HepG2 (cell line): ENCODE measurements around the gene NPAS2. TPM values are rescaled to one million over a fixed set of nuclear protein-coding genes. Genes with fewer than 3 reads are reported as not detected.

Experiments used
- HOXD1 ChIP-seq: sonication (generic); formaldehyde crosslinking; IDR thresholded peaks from 2 replicates; pipeline ENCODE4 v1.5.0; 2020; ENCODE audit warnings: missing genetic modification reagents
- KAT8 ChIP-seq: IDR thresholded peaks from 2 replicates; pipeline ENCODE4 v1.6.1; 2016; ENCODE audit warnings: missing genetic modification reagents, missing compliant biosample characterization
- MBNL3 ChIP-seq: fragments of 250-450 bp; sonication (Bioruptor Pico); conservative IDR thresholded peaks from 2 replicates; pipeline ENCODE4 v1.8.0; 2022; ENCODE audit warnings: mild to moderate bottlenecking, inconsistent platforms
- RFXAP ChIP-seq: sonication (generic); formaldehyde crosslinking; IDR thresholded peaks from 2 replicates; pipeline ENCODE4 v1.4.0; 2020; ENCODE audit warnings: missing genetic modification reagents, borderline replicate concordance
- SIN3B ChIP-seq: fragments of 150-350 bp; IDR thresholded peaks from 2 replicates; pipeline ENCODE4 v1.6.1; 2014; ENCODE audit warnings: low read length
- SKI ChIP-seq: fragments of 450-650 bp; IDR thresholded peaks from one replicate; pipeline ENCODE4 v1.6.1; 2018; ENCODE audit warnings: mild to moderate bottlenecking; ENCODE audit not compliant: partially characterized antibody
- SOX13 ChIP-seq, 3 experiments: fragments of 450-650 bp in 1 of 3; sonication (generic) in 1 of 3; formaldehyde crosslinking in 1 of 3; IDR thresholded peaks in 2 of 3; conservative IDR thresholded peaks in 1 of 3; 2 replicates each; pipeline versions ENCODE4 v1.5.0 to v1.6.1; 2016 to 2020; ENCODE audit warnings: antibody characterized with exemption in 1 of 3, mild to moderate bottlenecking in 1 of 3, missing compliant biosample characterization in 1 of 3, missing genetic modification reagents in 1 of 3, moderate library complexity in 1 of 3
- SP140L ChIP-seq: sonication (generic); formaldehyde crosslinking; IDR thresholded peaks from 2 replicates; pipeline ENCODE4 v1.4.0; 2020; ENCODE audit warnings: missing genetic modification reagents, borderline replicate concordance
- SP4 ChIP-seq: sonication (generic); formaldehyde crosslinking; IDR thresholded peaks from 2 replicates; pipeline ENCODE4 v1.8.1; 2023; ENCODE audit warnings: mild to moderate bottlenecking, missing genetic modification reagents
- ZNF749 ChIP-seq: sonication (generic); formaldehyde crosslinking; IDR thresholded peaks from 2 replicates; pipeline ENCODE4 v1.8.0; 2022; ENCODE audit warnings: mild to moderate bottlenecking, missing genetic modification reagents, moderate library complexity, borderline replicate concordance
- polyA plus RNA-seq, 8 experiments: library from polyadenylated mRNA; depleted of rRNA in 3 of 8; stranded (reverse) in 7 of 8; unstranded in 1 of 8; fragments of >200 nt; fragmentation: Illumina TruSeq in 4 of 8; extraction: Trizol in 4 of 8; gene quantifications; 2 replicates each; pipeline versions ENCODE4 v1.2.1 to v1.2.3, GENCODE V29; 2011 to 2016; ENCODE audit warnings: low read depth in 4 of 8, missing spikeins in 1 of 8, mixed read lengths in 1 of 8; ENCODE audit not compliant: insufficient read depth in 1 of 8
- total RNA-seq, 5 experiments: library from RNA; depleted of rRNA; stranded (reverse); fragments of >200 nt; fragmentation: Illumina TruSeq; extraction: Trizol; gene quantifications; 2 replicates each; pipeline ENCODE4 v1.2.3, GENCODE V29; 2016; ENCODE audit warnings: low read depth in 1 of 5
- TF ChIP-seq, protein P1 (sequence below): sonication (generic); formaldehyde crosslinking; IDR thresholded peaks from 2 replicates; pipeline ENCODE4 v1.5.0; 2020; ENCODE audit warnings: mild to moderate bottlenecking, missing genetic modification reagents
- TF ChIP-seq, protein P2 (sequence below): IDR thresholded peaks from 2 replicates; pipeline ENCODE4 v1.6.1; 2018; ENCODE audit warnings: missing genetic modification reagents, mild to moderate bottlenecking, missing compliant biosample characterization
- TF ChIP-seq, protein P3 (sequence below): sonication (generic); formaldehyde crosslinking; IDR thresholded peaks from 2 replicates; pipeline ENCODE4 v1.8.1; 2023; ENCODE audit warnings: mild to moderate bottlenecking, missing genetic modification reagents, borderline replicate concordance
- TF ChIP-seq, protein P4 (sequence below): sonication (generic); formaldehyde crosslinking; IDR thresholded peaks from 2 replicates; pipeline ENCODE4 v1.4.0; 2020; ENCODE audit warnings: mild to moderate bottlenecking, missing genetic modification reagents
- TF ChIP-seq, protein P5 (sequence below): IDR thresholded peaks from 2 replicates; pipeline ENCODE4 v1.6.1; 2016; ENCODE audit warnings: missing compliant biosample characterization, missing genetic modification reagents, borderline replicate concordance
- TF ChIP-seq, protein P6 (sequence below): sonication (generic); formaldehyde crosslinking; IDR thresholded peaks from 2 replicates; pipeline ENCODE4; 2020; ENCODE audit warnings: missing genetic modification reagents, mild to moderate bottlenecking, borderline replicate concordance
- TF ChIP-seq, protein P7 (sequence below): sonication (generic); formaldehyde crosslinking; IDR thresholded peaks from 2 replicates; pipeline ENCODE4 v1.5.1; 2020; ENCODE audit warnings: mild to moderate bottlenecking, missing genetic modification reagents, moderate library complexity

NPAS2 gene
- total and polyA plus RNA-seq, 2 of the 13 experiments (the other 11 are each of a cell fraction or from before 2014, with no cell fraction given), result 14.8 to 37.5 TPM

DNA sequence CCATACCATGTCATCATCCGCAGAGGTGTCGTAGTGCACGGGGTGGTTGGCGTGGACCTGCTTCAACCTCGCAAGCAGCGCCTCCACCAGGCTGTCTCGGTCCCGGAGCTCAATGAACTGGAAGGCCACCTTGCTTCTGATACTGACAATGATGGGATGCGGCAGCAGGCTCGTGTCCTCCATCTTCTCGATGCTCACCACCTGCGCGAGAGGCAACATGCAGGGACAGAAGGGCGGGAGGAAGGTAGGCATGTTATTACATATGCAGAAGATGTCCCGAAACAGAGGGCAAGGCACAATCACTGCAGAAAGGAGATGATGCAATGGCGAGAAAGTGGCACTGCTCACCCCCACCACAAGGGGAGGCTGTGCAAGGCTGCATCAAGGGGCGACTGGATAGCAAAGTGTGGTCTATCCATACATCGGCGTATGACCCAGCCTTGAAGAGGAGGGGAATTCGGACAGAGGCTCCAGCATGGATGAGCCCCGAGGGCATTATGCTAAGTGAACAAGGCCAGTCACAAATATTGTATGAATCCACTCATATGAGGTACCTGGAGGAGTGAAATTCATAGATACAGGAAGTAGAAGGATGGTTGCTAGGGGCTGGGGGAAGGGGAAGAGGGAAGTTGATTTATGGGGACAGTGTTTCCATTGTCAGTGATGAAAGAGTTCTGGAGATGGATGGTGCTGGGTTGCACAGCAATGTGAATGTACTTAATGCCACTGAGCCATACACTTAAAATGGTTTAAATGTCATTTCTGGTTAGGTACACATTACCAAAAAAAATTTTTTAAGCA lies 218.7 kb downstream of the NPAS2 start (continued):
- TF ChIP-seq, protein P1, sequence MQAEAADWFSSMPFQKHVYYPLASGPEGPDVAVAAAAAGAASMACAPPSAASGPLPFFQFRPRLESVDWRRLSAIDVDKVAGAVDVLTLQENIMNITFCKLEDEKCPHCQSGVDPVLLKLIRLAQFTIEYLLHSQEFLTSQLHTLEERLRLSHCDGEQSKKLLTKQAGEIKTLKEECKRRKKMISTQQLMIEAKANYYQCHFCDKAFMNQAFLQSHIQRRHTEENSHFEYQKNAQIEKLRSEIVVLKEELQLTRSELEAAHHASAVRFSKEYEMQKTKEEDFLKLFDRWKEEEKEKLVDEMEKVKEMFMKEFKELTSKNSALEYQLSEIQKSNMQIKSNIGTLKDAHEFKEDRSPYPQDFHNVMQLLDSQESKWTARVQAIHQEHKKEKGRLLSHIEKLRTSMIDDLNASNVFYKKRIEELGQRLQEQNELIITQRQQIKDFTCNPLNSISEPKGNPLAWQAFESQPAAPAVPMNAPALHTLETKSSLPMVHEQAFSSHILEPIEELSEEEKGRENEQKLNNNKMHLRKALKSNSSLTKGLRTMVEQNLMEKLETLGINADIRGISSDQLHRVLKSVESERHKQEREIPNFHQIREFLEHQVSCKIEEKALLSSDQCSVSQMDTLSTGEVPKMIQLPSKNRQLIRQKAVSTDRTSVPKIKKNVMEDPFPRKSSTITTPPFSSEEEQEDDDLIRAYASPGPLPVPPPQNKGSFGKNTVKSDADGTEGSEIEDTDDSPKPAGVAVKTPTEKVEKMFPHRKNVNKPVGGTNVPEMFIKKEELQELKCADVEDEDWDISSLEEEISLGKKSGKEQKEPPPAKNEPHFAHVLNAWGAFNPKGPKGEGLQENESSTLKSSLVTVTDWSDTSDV, result no peak
- TF ChIP-seq SP4 (CRISPR knock-in tag) (0 out of 2 replicates have a peak, but pooled peaks have one; percentile 31), SKI (no peak), KAT8 (CRISPR knock-in tag) (peak; percentile 32; the same call in 1 of the 2 replicates), HOXD1 (CRISPR knock-in tag) (no peak), SIN3B (no peak), RFXAP (CRISPR knock-in tag) (no peak), SOX13 (IDR thresholded peaks at IDR 0.05) (no peak), SOX13 (CRISPR knock-in tag; conservative IDR thresholded peaks at IDR 0.05 in 1 of 2, IDR thresholded peaks at IDR 0.05 in 1 of 2) (peak in 1 of 2 experiments; percentile 24; a peak in 1 of 4 replicates), SP140L (CRISPR knock-in tag) (no peak), MBNL3 (CRISPR knock-in tag) (no peak), ZNF749 (CRISPR knock-in tag) (no peak)
- TF ChIP-seq, protein P2, sequence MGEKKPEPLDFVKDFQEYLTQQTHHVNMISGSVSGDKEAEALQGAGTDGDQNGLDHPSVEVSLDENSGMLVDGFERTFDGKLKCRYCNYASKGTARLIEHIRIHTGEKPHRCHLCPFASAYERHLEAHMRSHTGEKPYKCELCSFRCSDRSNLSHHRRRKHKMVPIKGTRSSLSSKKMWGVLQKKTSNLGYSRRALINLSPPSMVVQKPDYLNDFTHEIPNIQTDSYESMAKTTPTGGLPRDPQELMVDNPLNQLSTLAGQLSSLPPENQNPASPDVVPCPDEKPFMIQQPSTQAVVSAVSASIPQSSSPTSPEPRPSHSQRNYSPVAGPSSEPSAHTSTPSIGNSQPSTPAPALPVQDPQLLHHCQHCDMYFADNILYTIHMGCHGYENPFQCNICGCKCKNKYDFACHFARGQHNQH (CRISPR knock-in tag), result peak; percentile 74; the same call in 1 of the 2 replicates
- TF ChIP-seq, protein P3, sequence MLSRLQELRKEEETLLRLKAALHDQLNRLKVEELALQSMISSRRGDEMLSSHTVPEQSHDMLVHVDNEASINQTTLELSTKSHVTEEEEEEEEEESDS (CRISPR knock-in tag), result no peak
- TF ChIP-seq, protein P4, sequence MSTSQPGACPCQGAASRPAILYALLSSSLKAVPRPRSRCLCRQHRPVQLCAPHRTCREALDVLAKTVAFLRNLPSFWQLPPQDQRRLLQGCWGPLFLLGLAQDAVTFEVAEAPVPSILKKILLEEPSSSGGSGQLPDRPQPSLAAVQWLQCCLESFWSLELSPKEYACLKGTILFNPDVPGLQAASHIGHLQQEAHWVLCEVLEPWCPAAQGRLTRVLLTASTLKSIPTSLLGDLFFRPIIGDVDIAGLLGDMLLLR (CRISPR knock-in tag), result 0 out of 2 replicates have a peak, but pooled peaks have one; percentile 64
- TF ChIP-seq, protein P5, sequence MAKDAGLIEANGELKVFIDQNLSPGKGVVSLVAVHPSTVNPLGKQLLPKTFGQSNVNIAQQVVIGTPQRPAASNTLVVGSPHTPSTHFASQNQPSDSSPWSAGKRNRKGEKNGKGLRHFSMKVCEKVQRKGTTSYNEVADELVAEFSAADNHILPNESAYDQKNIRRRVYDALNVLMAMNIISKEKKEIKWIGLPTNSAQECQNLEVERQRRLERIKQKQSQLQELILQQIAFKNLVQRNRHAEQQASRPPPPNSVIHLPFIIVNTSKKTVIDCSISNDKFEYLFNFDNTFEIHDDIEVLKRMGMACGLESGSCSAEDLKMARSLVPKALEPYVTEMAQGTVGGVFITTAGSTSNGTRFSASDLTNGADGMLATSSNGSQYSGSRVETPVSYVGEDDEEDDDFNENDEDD (CRISPR knock-in tag), result 0 out of 2 replicates have a peak, but pooled peaks have one; percentile 37
- TF ChIP-seq, protein P6, sequence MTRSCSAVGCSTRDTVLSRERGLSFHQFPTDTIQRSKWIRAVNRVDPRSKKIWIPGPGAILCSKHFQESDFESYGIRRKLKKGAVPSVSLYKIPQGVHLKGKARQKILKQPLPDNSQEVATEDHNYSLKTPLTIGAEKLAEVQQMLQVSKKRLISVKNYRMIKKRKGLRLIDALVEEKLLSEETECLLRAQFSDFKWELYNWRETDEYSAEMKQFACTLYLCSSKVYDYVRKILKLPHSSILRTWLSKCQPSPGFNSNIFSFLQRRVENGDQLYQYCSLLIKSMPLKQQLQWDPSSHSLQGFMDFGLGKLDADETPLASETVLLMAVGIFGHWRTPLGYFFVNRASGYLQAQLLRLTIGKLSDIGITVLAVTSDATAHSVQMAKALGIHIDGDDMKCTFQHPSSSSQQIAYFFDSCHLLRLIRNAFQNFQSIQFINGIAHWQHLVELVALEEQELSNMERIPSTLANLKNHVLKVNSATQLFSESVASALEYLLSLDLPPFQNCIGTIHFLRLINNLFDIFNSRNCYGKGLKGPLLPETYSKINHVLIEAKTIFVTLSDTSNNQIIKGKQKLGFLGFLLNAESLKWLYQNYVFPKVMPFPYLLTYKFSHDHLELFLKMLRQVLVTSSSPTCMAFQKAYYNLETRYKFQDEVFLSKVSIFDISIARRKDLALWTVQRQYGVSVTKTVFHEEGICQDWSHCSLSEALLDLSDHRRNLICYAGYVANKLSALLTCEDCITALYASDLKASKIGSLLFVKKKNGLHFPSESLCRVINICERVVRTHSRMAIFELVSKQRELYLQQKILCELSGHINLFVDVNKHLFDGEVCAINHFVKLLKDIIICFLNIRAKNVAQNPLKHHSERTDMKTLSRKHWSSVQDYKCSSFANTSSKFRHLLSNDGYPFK (CRISPR knock-in tag), result peak; percentile 21; the same call in 1 of the 2 replicates
- TF ChIP-seq, protein P7, sequence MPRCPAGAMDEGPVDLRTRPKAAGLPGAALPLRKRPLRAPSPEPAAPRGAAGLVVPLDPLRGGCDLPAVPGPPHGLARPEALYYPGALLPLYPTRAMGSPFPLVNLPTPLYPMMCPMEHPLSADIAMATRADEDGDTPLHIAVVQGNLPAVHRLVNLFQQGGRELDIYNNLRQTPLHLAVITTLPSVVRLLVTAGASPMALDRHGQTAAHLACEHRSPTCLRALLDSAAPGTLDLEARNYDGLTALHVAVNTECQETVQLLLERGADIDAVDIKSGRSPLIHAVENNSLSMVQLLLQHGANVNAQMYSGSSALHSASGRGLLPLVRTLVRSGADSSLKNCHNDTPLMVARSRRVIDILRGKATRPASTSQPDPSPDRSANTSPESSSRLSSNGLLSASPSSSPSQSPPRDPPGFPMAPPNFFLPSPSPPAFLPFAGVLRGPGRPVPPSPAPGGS (CRISPR knock-in tag), result no peak
